Trophoblast cell (in vitro differentiated cells and primary cell): ENCODE data around the gene CCDC110.

Experiments used
- DNase-seq, 2 donors: peaks; one replicate each; pipeline ENCODE4 v3.0.0-alpha.2; 2016
- H2AFZ ChIP-seq: 2 replicates; pipeline ENCODE4 v1.6.1; 2013; ENCODE audit warnings: low read length, moderate library complexity, mild to moderate bottlenecking; ENCODE audit not compliant: insufficient read depth, poor library complexity
- H2AK5ac ChIP-seq: 2 replicates; pipeline ENCODE4 v1.6.1; 2013; ENCODE audit warnings: mild to moderate bottlenecking, low read length
- H2BK120ac ChIP-seq: 2 replicates; pipeline ENCODE4 v1.6.1; 2013; ENCODE audit warnings: low read length, mild to moderate bottlenecking, moderate library complexity; ENCODE audit not compliant: insufficient read depth, poor library complexity
- H2BK12ac ChIP-seq: 2 replicates; pipeline ENCODE4 v1.6.1; 2013; ENCODE audit warnings: mild to moderate bottlenecking, low read length, moderate library complexity
- H2BK5ac ChIP-seq: 2 replicates; pipeline ENCODE4 v1.6.1; 2013; ENCODE audit warnings: low read length, low read depth, moderate library complexity, mild to moderate bottlenecking; ENCODE audit not compliant: poor library complexity
- H3K14ac ChIP-seq: 2 replicates; pipeline ENCODE4 v1.6.1; 2013; ENCODE audit warnings: mild to moderate bottlenecking, low read length
- H3K18ac ChIP-seq: 2 replicates; pipeline ENCODE4 v1.6.1; 2013; ENCODE audit warnings: mild to moderate bottlenecking, low read length
- H3K23ac ChIP-seq: 2 replicates; pipeline ENCODE4 v1.6.1; 2013; ENCODE audit warnings: low read length
- H3K27ac ChIP-seq: 2 replicates; pipeline ENCODE4 v1.5.1; 2013; ENCODE audit warnings: low read depth, mild to moderate bottlenecking, inconsistent platforms, low read length, moderate library complexity
- H3K27me3 ChIP-seq: 2 replicates; pipeline ENCODE4 v1.6.1; 2013; ENCODE audit warnings: inconsistent platforms, mild to moderate bottlenecking, low read length, moderate library complexity; ENCODE audit not compliant: insufficient read depth
- H3K36me3 ChIP-seq, 2 experiments: 1 replicate in 1 of 2; 2 replicates in 1 of 2; pipeline ENCODE4 v1.6.1; 2013; ENCODE audit warnings: low read length in 2 of 2, mild to moderate bottlenecking in 2 of 2, moderate library complexity in 1 of 2; ENCODE audit not compliant: insufficient read depth in 2 of 2, control insufficient read depth in 1 of 2
- H3K4ac ChIP-seq: 2 replicates; pipeline ENCODE4 v1.6.1; 2013; ENCODE audit warnings: low read depth, mild to moderate bottlenecking, low read length, moderate library complexity
- H3K4me1 ChIP-seq, 2 experiments: 1 replicate in 1 of 2; 2 replicates in 1 of 2; pipeline ENCODE4 v1.6.1; 2013; ENCODE audit warnings: low read length in 2 of 2, mild to moderate bottlenecking in 2 of 2, moderate library complexity in 1 of 2; ENCODE audit not compliant: insufficient read depth in 2 of 2, control insufficient read depth in 1 of 2
- H3K4me2 ChIP-seq: 2 replicates; pipeline ENCODE4 v1.6.1; 2013; ENCODE audit warnings: inconsistent platforms, mild to moderate bottlenecking, low read length, moderate library complexity
- H3K4me3 ChIP-seq: 2 replicates; pipeline ENCODE4 v1.5.1; 2013; ENCODE audit warnings: mild to moderate bottlenecking, low read depth, low read length, inconsistent platforms
- H3K79me1 ChIP-seq: one replicate; pipeline ENCODE4 v1.6.1; 2013; ENCODE audit warnings: low read length
- H3K79me2 ChIP-seq: 2 replicates; pipeline ENCODE4 v1.6.1; 2013; ENCODE audit warnings: low read length, mild to moderate bottlenecking; ENCODE audit not compliant: control insufficient read depth, insufficient read depth, poor library complexity
- H3K9ac ChIP-seq: 2 replicates; pipeline ENCODE4 v1.6.1; 2013; ENCODE audit warnings: mild to moderate bottlenecking, low read length
- H3K9me3 ChIP-seq: 2 replicates; pipeline ENCODE4 v1.6.1; 2013; ENCODE audit warnings: low read depth, mild to moderate bottlenecking, control low read depth, inconsistent platforms, low read length; ENCODE audit not compliant: insufficient read depth
- H4K12ac ChIP-seq: 2 replicates; pipeline ENCODE4 v1.6.1; 2013; ENCODE audit warnings: low read depth, mild to moderate bottlenecking, low read length, moderate library complexity
- H4K8ac ChIP-seq: 2 replicates; pipeline ENCODE4 v1.6.1; 2013; ENCODE audit warnings: low read depth, mild to moderate bottlenecking, low read length, moderate library complexity
- H4K91ac ChIP-seq: one replicate; pipeline ENCODE4 v1.6.1; 2013; ENCODE audit warnings: low read depth, mild to moderate bottlenecking, low read length, moderate library complexity
- WGBS: extraction: QIAGEN DNeasy Blood & Tissue Kit; methylation state at CpG from one replicate; pipeline ENCODE4 v1.1.7; 2013; ENCODE audit warnings: missing lambda C conversion rate; ENCODE audit not compliant: insufficient read length, insufficient coverage; ENCODE audit errors: extremely low coverage; 5-methylcytosine and 5-hydroxymethylcytosine counted together

CCDC110 gene

GRCh38 chr4:185488650-185489049, 17.1 kb upstream of the CCDC110 start:
- H2BK12ac ChIP-seq: no peak overlapping the region
- no peak overlapping the region for H3K9ac ChIP-seq
- no peak overlapping the region for H3K27ac ChIP-seq
- no peaks in the 10 kb centered on the region for H3K4me1 ChIP-seq
- no peak overlapping the region for H2BK120ac ChIP-seq
- no peak for DNase-seq
- no peak overlapping the region for H3K14ac ChIP-seq
- H4K91ac ChIP-seq: no peak overlapping the region
- H3K18ac ChIP-seq: no peak overlapping the region
- no peak overlapping the region for H3K23ac ChIP-seq
- no peak overlapping the region for H2AFZ ChIP-seq
- no peaks in the 10 kb centered on the region for H3K36me3 ChIP-seq
- H3K9me3 ChIP-seq: no peaks in the 10 kb centered on the region
- no peak overlapping the region for H2AK5ac ChIP-seq
- H3K4ac ChIP-seq: no peak overlapping the region
- no peaks in the 10 kb centered on the region for H3K79me2 ChIP-seq
- no peak overlapping the region for H3K4me2 ChIP-seq
- no peak overlapping the region for H2BK5ac ChIP-seq
- H3K4me3 ChIP-seq: no peak overlapping the region
- no CpG with 5 or more reads among the region's 2 CpGs for WGBS
- no peak overlapping the region for H4K8ac ChIP-seq
- no peaks in the 10 kb centered on the region for H3K27me3 ChIP-seq
- H3K79me1 ChIP-seq: no peaks in the 10 kb centered on the region
- H4K12ac ChIP-seq: no peak overlapping the region

GRCh38 chr4:185481401-185481800, 9.9 kb upstream of the CCDC110 start:
- no peak overlapping the region for H4K91ac ChIP-seq
- no peak overlapping the region for H3K4ac ChIP-seq
- no peak overlapping the region for H3K18ac ChIP-seq
- no peak overlapping the region for H2BK120ac ChIP-seq
- H2BK5ac ChIP-seq: no peak overlapping the region
- no peaks in the 10 kb centered on the region for H3K9me3 ChIP-seq
- H2AK5ac ChIP-seq: no peak overlapping the region
- H3K9ac ChIP-seq: no peak overlapping the region
- H3K4me1 ChIP-seq: no peaks in the 10 kb centered on the region
- H3K79me2 ChIP-seq: no peaks in the 10 kb centered on the region
- peaks cover 2% of the 10 kb centered on the region for H3K27me3 ChIP-seq
- no peak overlapping the region for H4K12ac ChIP-seq
- H2BK12ac ChIP-seq: no peak overlapping the region
- no peak overlapping the region for H4K8ac ChIP-seq
- no peak overlapping the region for H3K23ac ChIP-seq
- no peaks in the 10 kb centered on the region for H3K79me1 ChIP-seq
- no peak overlapping the region for H3K4me3 ChIP-seq
- no peaks in the 10 kb centered on the region for H3K36me3 ChIP-seq
- H3K27ac ChIP-seq: no peak overlapping the region
- H2AFZ ChIP-seq: no peak overlapping the region
- DNase-seq: no peak
- WGBS: no CpG with 5 or more reads among the region's 2 CpGs
- no peak overlapping the region for H3K4me2 ChIP-seq
- no peak overlapping the region for H3K14ac ChIP-seq

DNA sequence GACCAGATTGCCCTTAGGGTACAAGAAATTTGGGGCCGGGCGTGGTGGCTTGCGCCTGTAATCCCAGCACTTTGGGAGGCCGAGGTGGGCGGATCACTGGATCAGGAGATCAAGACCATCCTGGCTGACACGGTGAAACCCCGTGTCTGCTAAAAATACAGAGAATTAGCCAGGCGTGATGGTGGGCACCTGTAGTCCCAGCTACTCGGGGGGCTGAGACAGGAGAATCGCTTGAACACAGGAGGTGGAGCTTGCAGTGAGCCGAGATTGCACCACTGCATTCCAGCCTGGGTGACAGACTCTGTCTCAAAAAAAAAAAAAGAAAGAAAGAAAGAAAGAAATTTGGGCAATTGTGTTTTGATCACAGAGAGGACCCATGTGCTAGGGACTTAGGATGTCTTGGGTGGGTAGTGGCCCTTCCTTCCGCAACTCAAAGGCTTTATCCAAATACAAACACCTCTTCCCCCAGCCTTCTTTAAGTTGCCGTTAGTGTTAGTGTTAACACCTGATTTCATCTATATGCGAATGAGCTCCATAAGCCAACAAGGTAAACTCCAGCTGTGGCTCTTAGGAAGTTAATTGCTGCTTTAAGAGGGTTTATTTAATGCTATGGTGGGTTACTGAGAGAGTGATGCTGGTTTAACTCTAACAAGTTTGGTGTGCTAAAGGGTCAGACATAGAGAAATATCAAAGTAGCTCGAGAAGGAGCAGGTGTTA, 8.6 kb upstream of the CCDC110 start:
- Histone ChIP-seq H3K4me2 (no peak overlapping the region), H2BK120ac (no peak overlapping the region), H2BK12ac (no peak overlapping the region), H3K27ac (no peak overlapping the region), H4K8ac (no peak overlapping the region), H3K14ac (no peak overlapping the region), H3K27me3 (peaks cover 2% of the 10 kb centered on the region), H2AFZ (no peak overlapping the region), H3K23ac (no peak overlapping the region), H4K12ac (no peak overlapping the region), H3K4me3 (no peak overlapping the region), H2BK5ac (no peak overlapping the region), H3K4ac (no peak overlapping the region), H3K9me3 (no peaks in the 10 kb centered on the region), H3K18ac (no peak overlapping the region), H3K36me3 (no peaks in the 10 kb centered on the region), H3K9ac (no peak overlapping the region), H2AK5ac (no peak overlapping the region), H3K79me2 (no peaks in the 10 kb centered on the region), H3K79me1 (no peaks in the 10 kb centered on the region), H4K91ac (no peak overlapping the region), H3K4me1 (no peaks in the 10 kb centered on the region)
- no peak for DNase-seq
- WGBS: 100% methylated on average over 1 of the region's 15 CpGs

GRCh38 chr4:185479507-185479971, 8.0 kb upstream of the CCDC110 start:
- H2BK5ac ChIP-seq: no peak overlapping the region
- no peaks in the 10 kb centered on the region for H3K4me1 ChIP-seq
- no peaks in the 10 kb centered on the region for H3K9me3 ChIP-seq
- H3K36me3 ChIP-seq: no peaks in the 10 kb centered on the region
- H3K23ac ChIP-seq: no peak overlapping the region
- no peak overlapping the region for H2AFZ ChIP-seq
- WGBS: no CpG with 5 or more reads among the region's 1 CpG
- no peak overlapping the region for H2BK120ac ChIP-seq
- no peak overlapping the region for H3K14ac ChIP-seq
- H4K91ac ChIP-seq: no peak overlapping the region
- H3K4me2 ChIP-seq: no peak overlapping the region
- no peaks in the 10 kb centered on the region for H3K79me1 ChIP-seq
- H3K79me2 ChIP-seq: no peaks in the 10 kb centered on the region
- H3K18ac ChIP-seq: no peak overlapping the region
- no peak overlapping the region for H2BK12ac ChIP-seq
- H2AK5ac ChIP-seq: no peak overlapping the region
- H4K8ac ChIP-seq: no peak overlapping the region
- peak in 1 of 2 donors; percentile 9 for DNase-seq
- H3K4ac ChIP-seq: no peak overlapping the region
- H3K9ac ChIP-seq: no peak overlapping the region
- no peak overlapping the region for H3K27ac ChIP-seq
- peaks cover 2% of the 10 kb centered on the region for H3K27me3 ChIP-seq
- no peak overlapping the region for H4K12ac ChIP-seq
- no peak overlapping the region for H3K4me3 ChIP-seq
